GM21526 (cell line): ENCODE measurements around the gene PTPN12.
A peak's percentile ranks its signal among the peaks of the same experiment; 100 is the strongest.
"Not testable (repeated sequence)": the region's sequence is repeated elsewhere in the genome, so short reads cannot be mapped to it uniquely, and the experiment has no call there.

Source experiments
- ATAC-seq: cut with Tn5 transposase; IDR thresholded peaks from one replicate; pipeline ENCODE4 v1.9.1; 2021; ENCODE audit warnings: moderate library complexity; ENCODE audit not compliant: unreplicated experiment, low FRiP score

The PTPN12 gene

DNA sequence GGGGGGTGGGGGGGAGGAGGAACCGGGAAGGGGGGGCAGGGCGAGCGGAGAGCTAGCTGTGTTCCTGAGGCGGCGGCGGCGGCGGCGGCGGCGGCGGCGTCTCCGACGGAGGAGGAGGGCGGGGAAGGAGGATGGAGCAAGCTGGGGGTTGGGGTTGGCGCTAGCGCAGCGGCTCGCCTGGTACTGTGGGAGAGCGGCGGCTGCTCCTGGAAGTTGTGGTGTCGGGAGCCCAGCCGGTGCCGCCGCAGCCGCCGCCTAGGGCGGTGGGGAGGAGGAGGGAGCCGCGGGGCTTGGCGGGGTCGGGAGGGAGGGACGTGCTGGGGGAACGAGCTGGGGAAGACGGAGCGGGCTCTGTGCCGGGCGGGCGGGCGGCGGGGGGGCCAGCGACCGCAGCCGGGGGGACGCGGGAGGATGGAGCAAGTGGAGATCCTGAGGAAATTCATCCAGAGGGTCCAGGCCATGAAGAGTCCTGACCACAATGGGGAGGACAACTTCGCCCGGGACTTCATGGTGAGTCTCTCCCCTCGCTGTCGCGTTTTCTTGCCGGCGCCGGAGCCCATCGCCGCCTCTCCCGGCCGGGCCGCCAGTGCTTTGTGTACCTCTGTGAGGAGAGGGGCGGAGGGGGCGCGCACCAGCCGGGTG, at the start of gene PTPN12:
PTPN12 (plus strand) TSS at position 160 of the 642 bp plus-strand sequence; CDS start at position 412, 252 bp downstream.
- ATAC-seq: peak; percentile 32

DNA sequence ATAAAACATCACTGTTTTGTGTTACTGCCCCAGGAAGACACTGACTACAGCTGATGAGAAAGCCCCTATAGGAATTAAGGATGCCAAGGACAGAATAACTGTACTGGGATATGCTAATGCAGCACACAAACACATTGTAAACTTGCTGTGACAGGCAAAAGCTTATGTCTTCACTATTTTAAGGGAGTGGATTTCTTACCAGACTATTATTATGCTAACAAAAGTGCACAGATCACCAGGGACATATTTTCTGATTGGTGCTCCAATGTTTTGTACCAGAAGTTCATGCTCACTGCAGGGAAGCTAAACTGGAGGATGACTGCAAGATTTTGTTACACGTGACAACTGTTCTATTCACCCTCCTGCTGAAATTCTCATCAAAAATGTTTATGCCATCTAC, 48.1 kb upstream of the PTPN12 start:
- ATAC-seq: no peak

DNA sequence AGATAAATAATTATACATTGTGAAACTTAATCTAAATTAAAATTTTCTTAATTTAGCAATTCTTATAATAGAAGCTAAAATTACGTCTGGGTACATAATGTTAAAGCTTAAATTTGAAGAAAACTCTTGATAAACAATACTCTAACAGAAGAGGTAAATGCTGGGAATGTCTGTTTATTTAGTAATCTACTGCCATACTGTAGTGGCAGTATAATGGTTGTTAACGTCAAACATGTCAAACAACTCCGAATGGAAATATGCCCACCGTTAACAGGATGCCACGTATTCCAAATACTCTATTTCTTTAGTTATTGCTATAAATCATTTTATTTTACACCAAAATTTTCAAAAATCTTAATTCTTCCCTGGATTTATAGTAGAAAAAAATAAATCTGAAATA, 40.0 kb upstream of the PTPN12 start:
- ATAC-seq: no peak

DNA sequence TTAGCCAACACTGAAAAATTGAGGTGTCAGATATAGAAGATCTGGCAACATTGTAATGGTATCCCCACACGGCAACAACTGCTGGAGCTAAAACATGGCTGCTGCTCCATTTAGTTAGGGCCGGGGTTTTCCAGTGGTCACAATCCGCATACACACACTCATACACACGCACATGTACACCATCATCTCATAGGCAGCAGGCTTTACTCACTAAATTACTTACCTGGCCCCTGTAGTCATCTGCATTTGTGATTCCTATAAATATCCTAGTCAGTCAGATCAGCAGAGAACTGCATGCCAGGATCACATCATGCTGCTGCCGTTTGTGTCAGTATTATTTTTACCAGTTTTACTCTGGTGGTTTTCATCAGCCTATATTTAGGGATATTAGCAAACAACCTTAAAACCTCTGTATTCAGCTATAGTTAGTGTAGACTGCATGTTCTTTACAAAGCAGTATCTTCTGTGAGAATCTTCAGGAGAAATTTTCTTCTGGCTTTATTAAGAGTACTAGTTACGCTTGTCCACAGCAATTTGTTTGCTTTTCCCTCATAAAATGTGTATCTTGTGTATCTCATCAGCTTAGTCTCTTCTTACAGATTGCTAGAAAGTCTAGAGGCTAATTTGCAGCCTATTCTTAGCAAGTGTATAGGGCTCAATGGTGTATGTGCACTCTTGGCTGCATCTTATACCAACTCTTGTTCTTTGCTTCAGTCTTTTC, 38.3 kb upstream of the PTPN12 start:
- no peak for ATAC-seq

DNA sequence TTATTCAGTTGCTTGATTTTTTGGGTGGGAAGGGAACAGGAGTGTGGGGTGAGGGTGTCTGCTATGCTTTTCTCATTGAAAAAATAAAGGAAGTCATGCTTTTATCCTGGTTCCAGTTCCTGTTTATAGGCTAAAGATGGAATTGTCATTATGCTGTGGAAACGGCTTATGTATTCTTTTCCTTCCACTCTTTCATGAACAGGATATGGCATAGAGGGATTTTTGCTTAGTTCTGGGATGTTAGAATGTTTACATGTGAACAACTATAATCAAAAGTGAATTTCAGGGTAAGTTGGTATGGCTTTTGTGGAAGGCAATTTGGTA, 35.9 kb upstream of the PTPN12 start:
- no peak for ATAC-seq

DNA sequence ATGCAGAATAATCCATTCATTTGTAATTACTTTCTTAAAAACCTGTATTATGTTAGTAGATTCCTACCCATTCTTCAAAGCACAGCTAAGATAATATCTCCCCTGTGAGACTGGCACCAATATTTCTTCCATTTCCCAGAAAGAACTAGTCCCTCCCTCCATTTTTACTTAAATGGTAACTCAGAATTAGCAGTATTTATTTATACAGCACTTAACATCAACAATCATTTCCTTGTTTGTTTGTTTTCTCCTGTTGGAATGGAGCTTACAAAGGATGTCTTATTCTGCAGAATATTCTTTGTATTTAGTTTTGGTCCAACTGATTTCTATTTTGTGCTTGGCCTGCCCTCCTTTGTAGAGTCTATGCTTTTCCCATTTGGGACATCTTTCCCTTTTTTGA, 32.1 kb upstream of the PTPN12 start:
- ATAC-seq: no peak

DNA sequence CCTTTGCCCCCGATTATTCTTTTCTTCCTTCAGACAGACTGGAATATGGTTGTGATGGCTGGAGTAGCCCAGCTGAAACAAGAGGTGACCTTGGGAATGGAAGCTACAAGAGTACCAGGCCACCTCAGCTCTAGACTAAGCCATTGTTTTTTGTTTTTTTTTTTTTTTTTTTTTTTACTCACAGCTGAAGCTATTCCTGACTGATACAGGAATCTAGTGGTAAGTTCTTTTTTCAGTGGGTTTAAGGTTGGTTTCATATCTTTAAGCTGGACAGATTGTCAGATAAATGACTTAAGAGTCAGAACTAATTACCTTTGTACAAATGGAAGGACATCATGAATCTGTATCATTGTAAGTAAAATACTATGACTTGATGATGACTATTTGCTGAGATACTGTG, 30.2 kb upstream of the PTPN12 start:
- ATAC-seq: no peak

DNA sequence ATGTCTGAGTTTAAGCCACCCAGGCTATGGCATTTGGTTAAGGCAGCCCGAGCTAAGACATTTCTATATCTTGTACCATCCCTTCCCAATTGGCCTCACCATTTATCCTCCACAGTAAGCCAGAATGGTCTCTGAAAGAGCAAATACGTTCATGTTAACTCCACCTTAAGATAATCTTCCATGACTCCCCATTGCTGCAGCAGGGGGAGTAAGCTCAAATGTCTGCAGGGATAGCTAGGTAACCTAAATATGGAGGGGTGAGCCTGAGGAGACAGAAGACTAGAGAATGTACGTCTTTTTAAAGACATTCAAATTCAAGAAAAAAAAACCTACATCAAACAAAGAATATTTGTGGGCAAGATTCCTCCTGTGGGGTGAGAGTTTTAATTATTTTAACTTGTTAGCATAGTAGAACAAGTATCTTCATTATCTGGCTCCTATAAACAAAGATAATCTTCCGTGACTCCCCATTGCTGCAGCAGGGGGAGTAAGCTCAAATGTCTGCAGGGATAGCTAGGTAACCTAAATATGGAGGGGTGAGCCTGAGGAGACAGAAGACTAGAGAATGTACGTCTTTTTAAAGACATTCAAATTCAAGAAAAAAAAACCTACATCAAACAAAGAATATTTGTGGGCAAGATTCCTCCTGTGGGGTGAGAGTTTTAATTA, 24.0 kb upstream of the PTPN12 start:
- not testable (repeated sequence) for ATAC-seq

DNA sequence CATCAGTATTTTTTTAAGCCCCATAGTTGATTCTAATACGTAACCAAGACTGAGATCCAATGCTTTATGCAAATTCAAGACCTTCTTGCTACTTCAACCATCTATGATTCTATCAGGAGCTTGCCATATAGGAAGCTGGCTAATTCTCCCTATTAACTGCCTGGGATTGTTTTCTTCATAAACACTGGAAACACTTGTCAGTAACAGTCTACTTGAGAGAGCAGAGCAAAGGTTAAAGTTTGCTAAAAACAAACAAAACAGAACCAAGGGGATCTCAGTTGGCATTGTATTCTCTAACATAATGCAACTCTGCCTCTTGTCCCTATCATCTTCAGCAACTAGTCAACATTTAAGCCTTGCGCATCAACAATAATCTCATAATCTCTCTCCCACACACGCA, 21.0 kb upstream of the PTPN12 start:
- ATAC-seq: no peak

DNA sequence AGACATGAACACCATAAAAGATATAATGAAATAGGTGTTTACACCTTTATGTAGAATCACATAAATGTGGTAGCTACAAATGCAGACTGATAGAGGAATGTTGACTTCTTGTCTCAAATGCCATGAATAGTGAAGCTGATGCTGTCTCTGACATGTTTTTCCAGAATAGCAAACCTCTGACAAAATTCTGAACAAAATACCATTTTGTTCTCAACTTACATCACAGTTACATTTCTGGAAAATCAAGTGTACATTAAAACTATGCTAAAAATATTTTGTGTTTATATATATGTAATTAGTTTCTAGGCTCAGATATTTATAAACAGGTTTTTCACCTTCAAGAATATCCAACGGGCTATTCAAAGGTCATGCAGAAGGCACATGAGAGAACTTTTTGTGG, 16.8 kb upstream of the PTPN12 start:
- no peak for ATAC-seq

DNA sequence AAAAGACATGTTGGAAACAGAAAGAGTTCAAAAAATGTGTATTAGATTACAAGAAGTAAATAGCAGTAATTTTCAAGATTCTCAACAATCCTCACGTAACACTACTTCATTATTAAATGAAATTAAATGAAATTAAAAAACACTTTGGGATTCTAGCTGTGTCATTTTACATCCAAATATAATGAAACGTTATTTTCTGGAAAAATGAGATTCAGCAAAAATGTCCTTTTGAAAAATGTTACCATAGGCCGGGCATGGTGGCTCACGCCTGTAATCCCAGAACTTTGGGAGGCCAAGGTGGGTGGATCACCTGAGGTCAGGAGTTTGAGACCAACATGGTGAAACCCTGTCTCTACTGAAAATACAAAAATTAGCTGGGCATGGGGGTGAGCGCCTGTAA, 15.6 kb upstream of the PTPN12 start:
- ATAC-seq: not testable (repeated sequence)

DNA sequence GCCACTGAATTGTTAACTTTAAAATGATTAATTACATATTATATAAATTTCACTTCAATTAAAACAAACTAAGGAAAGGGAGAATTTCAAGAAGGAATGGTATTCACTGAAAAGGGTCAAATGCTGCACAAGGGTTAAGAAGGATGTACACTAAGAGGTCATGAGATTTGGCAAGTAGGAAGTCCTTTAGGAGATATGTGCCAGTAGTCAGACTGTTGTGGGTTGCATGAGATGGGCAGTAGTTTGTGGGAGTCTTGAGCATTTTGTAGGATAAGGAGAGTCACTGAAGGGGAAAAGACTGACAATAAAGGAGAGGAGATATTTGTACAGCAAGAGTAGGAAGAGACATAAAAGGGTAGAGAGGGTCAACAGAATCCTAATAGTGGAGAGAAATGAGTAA, 12.4 kb upstream of the PTPN12 start:
- no peak for ATAC-seq

DNA sequence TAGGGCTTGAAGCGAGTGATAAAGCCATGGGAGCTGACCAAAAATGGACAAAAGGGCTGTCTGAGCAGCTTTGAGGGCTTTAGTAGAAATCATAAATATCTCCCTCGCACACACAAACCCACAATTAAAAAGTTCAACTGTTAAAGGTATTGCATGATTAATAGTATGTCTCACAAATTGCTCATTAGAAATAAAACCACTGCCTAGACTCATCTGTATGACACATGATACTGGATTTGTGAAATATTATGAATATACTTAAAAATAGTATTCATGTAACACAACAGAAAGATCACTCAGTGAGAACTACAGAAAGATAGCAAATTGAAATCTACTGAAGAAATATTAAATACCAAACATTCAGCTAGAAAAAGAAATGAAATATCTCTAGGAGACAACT, 11.9 kb upstream of the PTPN12 start:
- no peak for ATAC-seq

DNA sequence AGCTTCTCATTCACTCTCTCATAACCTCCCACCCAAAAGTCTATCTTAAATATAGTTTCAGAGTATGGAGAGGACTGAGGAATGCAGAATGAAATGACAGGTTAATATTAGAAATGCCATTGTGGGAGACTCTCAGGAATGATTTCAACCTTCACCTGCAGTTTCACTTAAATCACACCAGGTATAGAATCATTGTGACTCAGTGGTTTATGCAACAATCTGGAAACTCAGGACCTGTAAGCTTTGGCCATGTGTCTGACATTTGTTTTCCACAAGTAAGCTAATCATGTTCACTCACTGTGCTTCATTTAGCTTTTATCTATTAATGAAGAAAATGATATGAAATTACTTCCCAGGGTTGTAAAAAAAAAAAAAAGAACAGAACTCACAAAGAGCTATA, 8.7 kb upstream of the PTPN12 start:
- ATAC-seq: no peak

DNA sequence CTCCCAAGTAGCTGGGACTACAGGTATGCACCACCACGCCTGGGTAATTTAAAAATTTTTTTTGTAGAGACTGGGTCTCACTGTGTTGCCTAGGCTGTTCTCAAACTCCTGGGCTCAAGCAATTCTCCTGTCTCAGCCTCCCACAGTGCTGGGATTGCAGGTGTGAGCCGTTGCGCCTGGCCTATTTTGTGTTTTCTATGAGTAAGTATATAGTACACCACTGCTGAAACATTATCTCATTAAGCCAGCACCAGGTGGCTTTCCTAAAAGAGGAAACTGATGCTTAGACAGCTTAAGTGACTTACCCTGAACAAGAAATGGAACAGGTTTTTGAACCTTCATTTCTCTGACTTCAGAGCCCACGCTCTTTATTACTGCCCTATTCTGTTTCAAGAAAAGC, 7.8 kb upstream of the PTPN12 start:
- no peak for ATAC-seq

DNA sequence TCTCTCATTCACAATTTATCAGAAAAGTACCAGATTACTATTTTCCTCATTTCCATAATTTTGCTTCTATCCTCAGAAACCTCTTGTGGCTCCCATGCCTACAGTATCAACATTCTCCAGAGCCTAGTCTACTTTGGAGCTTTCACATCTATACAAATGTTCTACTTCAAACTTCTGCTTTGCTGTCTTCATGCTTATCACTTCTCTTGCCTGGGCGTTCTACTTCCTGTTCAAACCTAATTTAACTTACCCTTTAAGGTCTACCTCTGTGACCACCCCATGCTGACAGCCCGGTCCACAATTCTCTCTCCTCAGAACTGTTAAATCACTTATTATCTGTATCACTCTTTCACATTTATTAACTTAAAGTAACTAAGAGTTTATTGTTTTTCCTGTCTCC, 6.1 kb upstream of the PTPN12 start:
- no peak for ATAC-seq

DNA sequence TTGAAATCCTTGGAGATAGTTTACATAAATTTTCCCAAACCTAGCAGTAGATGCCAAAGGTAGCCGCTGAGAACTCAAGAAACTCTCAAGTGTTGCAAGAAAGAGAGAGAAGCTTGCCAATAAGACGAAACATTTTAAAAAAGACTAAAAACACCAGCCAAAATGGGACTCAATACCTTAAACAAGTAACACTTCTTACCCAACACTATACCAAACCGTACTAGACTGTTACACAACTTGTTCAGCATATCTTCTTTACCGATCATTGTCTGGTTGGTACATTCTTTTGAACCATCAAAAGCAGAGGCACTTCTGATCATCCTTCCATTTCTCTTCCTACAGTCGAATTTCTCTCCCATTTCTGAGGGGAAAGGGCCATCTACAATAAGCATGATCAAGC, 4.8 kb upstream of the PTPN12 start:
- no peak for ATAC-seq

DNA sequence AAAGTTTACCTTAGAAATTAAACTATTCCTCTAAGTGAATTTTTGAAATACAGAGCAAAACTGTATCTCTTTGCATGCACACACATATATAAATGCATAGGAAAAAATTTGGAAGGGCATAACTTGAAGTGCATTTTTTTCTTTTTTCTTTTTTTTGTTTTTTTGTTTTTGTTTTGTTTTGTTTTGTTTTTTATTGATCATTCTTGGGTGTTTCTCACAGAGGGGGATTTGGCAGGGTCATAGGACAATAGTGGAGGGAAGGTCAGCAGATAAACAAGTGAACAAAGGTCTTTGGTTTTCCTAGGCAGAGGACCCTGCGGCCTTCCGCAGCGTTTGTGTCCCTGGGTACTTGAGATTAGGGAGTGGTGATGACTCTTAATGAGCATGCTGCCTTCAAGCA, 4.4 kb upstream of the PTPN12 start:
- ATAC-seq: not testable (repeated sequence)

DNA sequence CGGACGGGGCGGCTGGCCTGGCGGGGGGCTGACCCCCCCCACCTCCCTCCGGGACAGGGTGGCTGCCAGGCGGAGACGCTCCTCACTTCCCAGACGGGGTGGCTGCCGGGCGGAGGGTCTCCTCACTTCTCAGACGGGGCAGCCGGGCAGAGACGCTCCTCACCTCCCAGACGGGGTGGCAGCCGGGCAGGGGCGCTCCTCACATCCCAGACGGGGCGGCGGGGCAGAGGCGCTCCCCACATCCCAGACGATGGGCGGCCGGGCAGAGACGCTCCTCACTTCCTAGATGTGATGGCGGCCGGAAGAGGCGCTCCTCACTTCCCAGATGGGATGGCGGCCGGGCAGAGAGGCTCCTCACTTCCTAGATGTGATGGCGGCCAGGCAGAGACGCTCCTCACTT, 3.0 kb upstream of the PTPN12 start:
- ATAC-seq: not testable (repeated sequence)

DNA sequence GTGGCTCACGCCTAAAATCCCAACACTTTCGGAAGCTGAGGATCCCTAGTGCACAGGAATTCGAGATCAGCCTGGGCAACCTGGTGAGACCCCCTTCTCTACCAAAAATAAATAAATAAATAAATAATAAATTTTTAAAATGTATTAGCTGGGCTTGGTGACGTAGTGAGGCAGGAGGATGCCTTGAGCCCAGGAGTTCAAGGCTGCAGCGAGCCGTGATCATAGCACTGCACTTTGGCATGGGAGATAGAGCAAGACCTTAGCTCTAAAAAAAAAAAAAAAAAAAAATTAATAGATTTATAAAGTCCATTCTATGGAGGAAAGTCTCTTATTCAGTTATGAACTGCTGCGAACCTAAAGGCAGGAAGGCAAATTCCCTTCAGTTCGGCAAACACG, 1.1 kb upstream of the PTPN12 start:
- no peak for ATAC-seq

DNA sequence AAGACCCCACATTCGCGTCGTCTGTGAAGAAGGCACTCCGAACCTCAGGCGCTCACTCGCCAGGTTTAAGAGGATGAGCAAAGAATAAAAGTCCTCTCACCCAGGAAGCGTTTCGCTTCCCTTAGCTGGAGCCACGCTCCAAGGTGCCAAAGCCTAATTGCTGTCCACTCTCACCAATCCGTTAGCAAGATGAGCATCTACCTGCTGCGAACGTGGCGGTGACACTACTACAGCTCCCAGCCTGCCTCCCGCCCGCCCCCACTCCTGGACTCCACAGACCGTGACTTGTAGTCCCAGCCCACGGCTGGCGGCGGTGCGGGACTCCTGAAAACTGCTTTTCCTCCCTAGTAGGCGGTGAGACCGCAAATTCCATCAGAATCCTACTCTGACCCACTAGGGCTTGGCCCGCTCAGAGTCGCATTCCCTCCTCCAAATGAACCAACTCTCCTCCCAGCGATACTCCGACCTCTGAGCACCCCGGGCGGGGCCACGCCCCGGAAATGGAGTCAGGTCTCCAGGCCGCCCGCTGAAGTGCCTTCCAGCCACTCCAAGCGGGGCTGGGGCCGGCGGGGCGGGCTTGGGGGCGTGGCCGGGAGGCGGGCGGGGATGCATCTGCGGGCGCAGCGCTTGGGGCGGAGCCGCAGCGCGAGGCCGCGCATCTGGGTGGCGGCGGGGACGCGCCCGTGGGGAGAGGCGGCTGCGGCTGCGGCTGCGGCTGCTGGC, 521 bp upstream of the PTPN12 start:
- peak; percentile 92 for ATAC-seq
